ENCODE measurements around the gene OXER1. TPM values are rescaled to one million over a fixed set of nuclear protein-coding genes. Genes with fewer than 3 reads are reported as not detected.

Gene OXER1
- total RNA-seq, 4 donors from 2014 or later: 0.56 TPM; not detected in 3

DNA sequence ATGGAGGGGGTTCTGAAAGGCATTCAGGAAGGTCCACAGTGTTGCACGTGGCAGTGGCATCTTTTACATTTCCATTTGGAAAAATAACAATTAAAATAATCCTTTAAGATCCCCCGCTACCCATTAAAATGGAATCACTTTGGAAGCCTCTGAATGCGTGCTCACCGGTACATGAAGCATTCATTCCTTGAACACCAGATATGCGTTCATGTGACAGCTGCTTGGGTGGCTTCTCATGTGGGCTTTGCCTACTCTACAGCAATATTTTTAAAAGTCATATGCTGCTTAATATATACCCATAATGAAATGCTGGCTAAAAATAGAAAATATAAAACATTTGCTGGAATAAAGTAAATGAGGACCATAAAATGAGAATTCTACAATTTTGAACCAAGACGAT is 42.9 kb upstream of the OXER1 start:
- Histone ChIP-seq H3K36me3 (no peaks in the 10 kb centered on the region), H3K4me3 (no peak overlapping the region), H3K9me3 (no peaks in the 10 kb centered on the region), H3K27me3 (no peaks in the 10 kb centered on the region), H3K27ac (no peak overlapping the region), H3K4me1 (peaks cover 23 to 25% of the 10 kb centered on the region in 2 donors)
- no peak for DNase-seq
- TF ChIP-seq POLR2A (IDR thresholded peaks at IDR 0.05): no peak
- TF ChIP-seq, protein P1, sequence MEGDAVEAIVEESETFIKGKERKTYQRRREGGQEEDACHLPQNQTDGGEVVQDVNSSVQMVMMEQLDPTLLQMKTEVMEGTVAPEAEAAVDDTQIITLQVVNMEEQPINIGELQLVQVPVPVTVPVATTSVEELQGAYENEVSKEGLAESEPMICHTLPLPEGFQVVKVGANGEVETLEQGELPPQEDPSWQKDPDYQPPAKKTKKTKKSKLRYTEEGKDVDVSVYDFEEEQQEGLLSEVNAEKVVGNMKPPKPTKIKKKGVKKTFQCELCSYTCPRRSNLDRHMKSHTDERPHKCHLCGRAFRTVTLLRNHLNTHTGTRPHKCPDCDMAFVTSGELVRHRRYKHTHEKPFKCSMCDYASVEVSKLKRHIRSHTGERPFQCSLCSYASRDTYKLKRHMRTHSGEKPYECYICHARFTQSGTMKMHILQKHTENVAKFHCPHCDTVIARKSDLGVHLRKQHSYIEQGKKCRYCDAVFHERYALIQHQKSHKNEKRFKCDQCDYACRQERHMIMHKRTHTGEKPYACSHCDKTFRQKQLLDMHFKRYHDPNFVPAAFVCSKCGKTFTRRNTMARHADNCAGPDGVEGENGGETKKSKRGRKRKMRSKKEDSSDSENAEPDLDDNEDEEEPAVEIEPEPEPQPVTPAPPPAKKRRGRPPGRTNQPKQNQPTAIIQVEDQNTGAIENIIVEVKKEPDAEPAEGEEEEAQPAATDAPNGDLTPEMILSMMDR (IDR thresholded peaks at IDR 0.05 in 4 of 5, conservative IDR thresholded peaks at IDR 0.05 in 1 of 5): no peak
- intact Hi-C loops (cut with DNase I; ENCODE audit: low total_unique reads) (no loop called here), in situ Hi-C loops (cut with MboI; ENCODE audit: low sequenced_read_pairs in 4 of 4) (loop anchor here in 1 of 4 donors (25.0 kb wide), 1 partner anchor 444 kb away; the partner anchor contains the start of gene COX7A2L)
- no peak for ATAC-seq

DNA sequence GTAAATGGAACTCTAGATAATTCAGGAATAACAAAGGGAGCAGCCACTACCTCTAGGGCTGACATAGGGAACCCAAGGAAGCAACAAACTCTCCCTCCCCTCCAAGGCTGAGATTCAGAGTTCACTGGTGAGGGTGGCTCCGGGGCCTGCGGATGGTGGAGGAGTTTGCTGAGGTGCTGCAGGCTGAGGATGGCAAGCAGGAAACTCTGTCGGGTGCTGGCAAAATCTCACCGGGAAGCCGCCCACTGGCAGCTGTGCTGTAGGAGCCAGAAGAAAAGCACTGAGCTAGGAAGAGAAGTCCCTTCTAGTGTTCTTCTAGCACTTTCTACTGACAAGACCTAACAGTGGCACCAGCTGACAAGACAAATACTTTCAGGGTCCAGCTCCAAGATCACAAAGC is 41.0 kb upstream of the OXER1 start:
- Histone ChIP-seq H3K27me3 (no peaks in the 10 kb centered on the region), H3K4me1 (peaks cover 23 to 28% of the 10 kb centered on the region in 2 donors), H3K27ac (peak overlapping the region; percentile 71 to 78 (median 74)), H3K4me3 (no peak overlapping the region), H3K36me3 (no peaks in the 10 kb centered on the region), H3K9me3 (no peaks in the 10 kb centered on the region)
- DNase-seq (no peak), ATAC-seq (peak in 1 of 2 donors; percentile 23)
- intact Hi-C loops (cut with DNase I; ENCODE audit: low total_unique reads) (loop anchor here (5.0 kb wide), 1 partner anchor 1772 kb away; no protein-coding TSS in a partner anchor), in situ Hi-C loops (cut with MboI; ENCODE audit: low sequenced_read_pairs in 4 of 4) (loop anchor here in 1 of 4 donors (25.0 kb wide), 1 partner anchor 443 kb away; the partner anchor contains the start of gene COX7A2L)
- TF ChIP-seq, protein P1 (IDR thresholded peaks at IDR 0.05 in 4 of 5, conservative IDR thresholded peaks at IDR 0.05 in 1 of 5): no peak
- no peak for TF ChIP-seq POLR2A (IDR thresholded peaks at IDR 0.05)

DNA sequence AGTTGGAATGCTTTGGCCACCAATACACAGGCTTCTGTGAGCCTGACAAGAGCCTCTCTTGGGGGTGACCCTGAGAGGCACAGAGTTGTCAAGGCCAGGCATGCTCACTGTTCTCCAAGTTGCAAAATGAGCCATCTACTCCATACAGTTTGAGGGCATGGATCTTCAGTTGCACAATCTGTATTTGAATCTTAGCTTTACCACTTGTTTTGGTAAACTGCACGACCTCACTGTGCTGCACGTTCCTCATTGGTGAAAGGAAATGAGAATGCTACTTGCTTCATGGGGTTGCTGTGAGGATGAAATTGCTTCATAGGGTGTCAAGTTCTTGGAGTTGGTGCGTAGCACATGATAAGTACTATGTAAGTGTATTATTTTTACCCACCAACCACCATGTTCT is 40.4 kb upstream of the OXER1 start:
- H3K9me3 ChIP-seq: no peaks in the 10 kb centered on the region
- TF ChIP-seq POLR2A (IDR thresholded peaks at IDR 0.05): no peak
- TF ChIP-seq, protein P1 (IDR thresholded peaks at IDR 0.05 in 4 of 5, conservative IDR thresholded peaks at IDR 0.05 in 1 of 5): no peak
- H3K4me3 ChIP-seq: no peak overlapping the region
- in situ Hi-C loops (cut with MboI; ENCODE audit: low sequenced_read_pairs in 4 of 4) (loop anchor here in 1 of 4 donors (25.0 kb wide), 1 partner anchor 442 kb away; the partner anchor contains the start of gene COX7A2L), intact Hi-C loops (cut with DNase I; ENCODE audit: low total_unique reads) (loop anchor here (5.0 kb wide), 1 partner anchor 1773 kb away; no protein-coding TSS in a partner anchor)
- ATAC-seq: peak; percentile 92 to 95
- no peaks in the 10 kb centered on the region for H3K27me3 ChIP-seq
- peak overlapping the region; percentile 71 to 78 (median 74) for H3K27ac ChIP-seq
- H3K36me3 ChIP-seq: no peaks in the 10 kb centered on the region
- H3K4me1 ChIP-seq: peaks cover 23 to 28% of the 10 kb centered on the region in 2 donors
- peak in 1 of 2 donors; percentile 55 for DNase-seq

DNA sequence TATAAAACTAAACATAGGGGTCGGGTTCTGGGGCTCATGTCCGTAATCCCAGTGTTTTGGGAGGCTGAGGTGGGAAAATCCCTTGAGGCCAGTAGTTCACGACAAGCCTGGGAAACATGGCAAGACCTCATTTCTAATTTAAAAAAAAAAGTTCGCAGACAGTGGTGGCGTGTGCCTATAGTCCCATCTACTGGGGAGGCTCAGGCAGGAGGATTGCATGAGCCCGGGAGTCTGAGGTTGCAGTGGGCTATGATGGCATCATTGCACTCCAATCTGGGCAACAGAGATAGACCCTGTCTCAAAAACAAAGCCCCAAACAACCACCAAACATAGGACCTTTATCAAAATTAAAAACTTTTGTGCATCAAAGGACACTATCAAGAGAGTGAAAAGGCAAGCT is 38.2 kb upstream of the OXER1 start:
- no peak for DNase-seq
- no peaks in the 10 kb centered on the region for H3K27me3 ChIP-seq
- H3K36me3 ChIP-seq: no peaks in the 10 kb centered on the region
- no peak for TF ChIP-seq POLR2A (IDR thresholded peaks at IDR 0.05)
- TF ChIP-seq, protein P1 (IDR thresholded peaks at IDR 0.05 in 4 of 5, conservative IDR thresholded peaks at IDR 0.05 in 1 of 5): no peak
- H3K4me1 ChIP-seq: peaks cover 18 to 22% of the 10 kb centered on the region in 2 donors
- no peak for ATAC-seq
- intact Hi-C loops (cut with DNase I; ENCODE audit: low total_unique reads): loop anchor here (5.0 kb wide), 1 partner anchor 1775 kb away; no protein-coding TSS in a partner anchor
- no peaks in the 10 kb centered on the region for H3K9me3 ChIP-seq
- H3K4me3 ChIP-seq: no peak overlapping the region
- H3K27ac ChIP-seq: no peak overlapping the region
- in situ Hi-C loops (cut with MboI; ENCODE audit: low sequenced_read_pairs in 4 of 4): loop anchor here in 1 of 4 donors (25.0 kb wide), 1 partner anchor 440 kb away; the partner anchor contains the start of gene COX7A2L
